ENCODE results near the gene DELE1.

The DELE1 gene

DNA sequence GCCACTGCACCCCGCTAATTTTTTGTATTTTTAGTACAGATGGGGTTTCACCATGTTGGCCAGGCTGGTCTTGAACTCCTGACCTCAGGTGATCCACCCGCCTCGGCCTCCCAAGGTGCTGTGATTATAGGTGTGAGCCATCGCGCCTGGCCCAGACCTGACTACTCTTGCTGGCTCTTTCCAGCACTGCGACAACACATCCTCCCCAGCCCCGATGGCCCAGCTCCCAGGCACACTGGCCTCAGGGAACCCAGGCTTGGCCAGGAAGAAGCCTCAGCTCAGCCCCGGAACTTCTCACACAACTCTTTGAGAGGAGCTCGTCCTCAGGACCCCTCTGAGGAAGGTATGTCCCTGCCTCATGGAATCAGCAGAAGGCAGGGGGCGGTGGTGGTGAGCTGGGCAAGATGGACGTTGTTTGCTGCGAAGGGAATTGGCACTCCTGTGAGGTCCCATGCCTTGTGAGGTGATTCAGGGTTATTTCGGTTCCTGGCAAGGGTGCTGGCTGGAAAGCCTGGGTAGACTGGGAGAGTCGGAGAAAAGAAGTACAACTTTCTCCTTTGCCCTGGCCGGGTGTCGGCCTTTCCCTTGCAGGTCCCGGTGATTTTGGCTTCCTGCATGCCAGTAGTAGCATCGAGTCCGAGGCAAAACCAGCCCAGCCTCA, 5.9 kb downstream of the DELE1 start:
- peaks cover 43% of the 10 kb centered on the region for H3K36me3 Mint-ChIP-seq (ENCODE audit: low read depth)
- no peaks in the 10 kb centered on the region for H3K27me3 Mint-ChIP-seq
- ATAC-seq = no peak
- H3K9me3 Mint-ChIP-seq = no peaks in the 10 kb centered on the region
- H3K4me1 Mint-ChIP-seq = peaks cover 7% of the 10 kb centered on the region
- H3K27ac Mint-ChIP-seq = peak overlapping the region; percentile 22
- DNase-seq = no peak
- H3K4me3 Mint-ChIP-seq = no peak overlapping the region

DNA sequence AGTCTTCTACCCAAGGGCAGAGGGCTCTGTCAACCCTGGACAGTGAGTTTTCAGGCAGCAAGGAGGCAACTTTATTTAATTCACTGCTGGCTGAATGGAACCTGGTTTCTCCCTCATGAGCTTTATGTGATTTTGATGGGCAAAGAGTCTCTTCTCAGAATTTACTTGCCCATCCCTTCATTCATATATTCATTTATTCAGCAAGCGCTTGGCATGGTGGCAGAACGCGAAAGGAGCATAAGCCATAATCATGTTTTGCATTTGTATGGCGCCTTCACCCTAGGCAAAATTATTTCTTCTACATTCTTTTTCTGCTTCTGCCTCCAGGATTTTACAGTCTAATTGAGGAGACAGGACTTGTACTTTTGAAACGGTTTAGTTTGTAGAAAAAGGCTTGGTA, 8.0 kb downstream of the DELE1 start:
- Mint-ChIP-seq H3K4me1 (no peaks in the 10 kb centered on the region), H3K36me3 (ENCODE audit: low read depth) (peaks cover 42% of the 10 kb centered on the region), H3K4me3 (no peak overlapping the region), H3K9me3 (no peaks in the 10 kb centered on the region), H3K27ac (no peak overlapping the region), H3K27me3 (no peaks in the 10 kb centered on the region)
- ATAC-seq (no peak), DNase-seq (no peak)

DNA sequence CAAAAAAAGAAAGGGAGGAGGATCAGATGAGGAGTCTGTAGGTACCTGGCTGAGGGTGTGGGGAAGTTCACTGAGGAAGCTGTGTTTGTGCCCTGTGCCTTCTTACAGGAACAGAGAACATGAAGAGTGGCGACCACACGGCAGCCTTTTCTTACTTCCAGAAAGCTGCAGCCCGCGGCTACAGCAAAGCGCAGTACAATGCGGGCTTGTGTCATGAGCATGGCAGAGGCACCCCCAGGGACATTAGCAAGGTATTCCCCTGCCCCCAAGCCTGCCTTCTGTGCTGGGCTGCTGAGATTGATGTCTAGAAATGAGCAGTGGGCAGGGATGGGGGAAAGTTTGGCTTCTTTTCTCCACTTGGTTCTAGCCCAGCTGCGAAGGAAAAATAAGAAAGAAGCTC, 9.5 kb downstream of the DELE1 start:
- no peaks in the 10 kb centered on the region for H3K4me1 Mint-ChIP-seq
- no peak overlapping the region for H3K27ac Mint-ChIP-seq
- ATAC-seq (no peak), DNase-seq (no peak)
- H3K9me3 Mint-ChIP-seq = no peaks in the 10 kb centered on the region
- H3K27me3 Mint-ChIP-seq = no peaks in the 10 kb centered on the region
- H3K36me3 Mint-ChIP-seq (ENCODE audit: low read depth) = peaks cover 33% of the 10 kb centered on the region
- no peak overlapping the region for H3K4me3 Mint-ChIP-seq

GRCh38 chr5:141934099-141934844, 10.6 kb downstream of the DELE1 start:
- no peak for ATAC-seq
- H3K4me3 Mint-ChIP-seq = no peak overlapping the region
- H3K27ac Mint-ChIP-seq = no peak overlapping the region
- H3K36me3 Mint-ChIP-seq (ENCODE audit: low read depth) = peaks cover 28% of the 10 kb centered on the region
- H3K27me3 Mint-ChIP-seq = no peaks in the 10 kb centered on the region
- no peak for DNase-seq
- H3K9me3 Mint-ChIP-seq = no peaks in the 10 kb centered on the region
- no peaks in the 10 kb centered on the region for H3K4me1 Mint-ChIP-seq

DNA sequence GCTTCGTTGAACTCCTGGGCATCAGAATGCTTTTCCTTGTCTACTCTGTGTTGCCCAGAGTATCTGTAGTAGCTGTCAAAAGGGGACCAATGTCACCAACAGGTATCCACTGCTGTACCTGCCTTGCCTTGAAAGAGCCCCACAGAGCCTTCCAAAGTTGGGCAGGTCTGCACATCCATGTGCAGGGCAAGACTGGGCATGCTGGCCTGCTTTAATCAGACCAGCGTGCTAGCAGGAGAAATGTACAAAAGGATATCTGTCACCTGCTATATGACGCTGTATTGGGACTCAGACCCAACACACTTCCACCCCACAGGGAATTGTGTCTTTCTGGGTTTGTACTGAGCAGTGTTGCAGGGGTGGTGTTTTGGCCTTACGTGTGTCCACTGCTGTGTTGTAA, 11.9 kb downstream of the DELE1 start:
- H3K36me3 Mint-ChIP-seq (ENCODE audit: low read depth) = peaks cover 31% of the 10 kb centered on the region
- ATAC-seq (no peak), DNase-seq (no peak)
- H3K4me3 Mint-ChIP-seq = no peak overlapping the region
- no peaks in the 10 kb centered on the region for H3K9me3 Mint-ChIP-seq
- H3K27ac Mint-ChIP-seq = peak overlapping the region; percentile 8
- no peaks in the 10 kb centered on the region for H3K27me3 Mint-ChIP-seq
- no peaks in the 10 kb centered on the region for H3K4me1 Mint-ChIP-seq

DNA sequence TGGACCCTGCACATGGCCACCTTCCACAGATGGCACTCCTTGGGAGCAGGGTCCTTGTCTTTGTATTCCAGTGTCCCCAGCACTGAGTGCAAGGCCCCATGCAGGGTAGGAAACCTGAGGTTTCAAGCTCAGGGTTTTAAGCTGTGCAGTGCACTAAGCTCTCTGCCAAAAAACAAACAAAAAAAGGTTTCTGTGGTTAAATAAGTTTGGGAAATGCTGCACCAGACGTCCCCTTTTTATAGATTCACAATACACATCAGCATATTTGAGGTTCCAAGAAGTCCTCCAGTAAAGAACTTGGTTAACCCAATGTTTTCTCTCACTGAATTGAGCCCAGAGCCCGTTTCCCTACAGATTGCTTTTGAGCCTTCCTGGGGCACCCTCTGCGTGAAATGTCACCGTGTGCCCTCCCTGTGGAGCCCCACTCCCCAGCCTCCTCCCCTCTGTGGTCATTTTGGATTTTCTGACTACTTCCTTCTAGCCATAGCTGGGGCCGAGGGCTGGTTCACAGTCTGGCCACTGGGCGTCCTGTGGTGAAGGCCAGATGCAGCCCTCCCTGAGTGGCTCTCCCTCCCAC, 17.1 kb downstream of the DELE1 start:
- H3K4me1 Mint-ChIP-seq = no peaks in the 10 kb centered on the region
- no peaks in the 10 kb centered on the region for H3K27me3 Mint-ChIP-seq
- peaks cover 9% of the 10 kb centered on the region for H3K36me3 Mint-ChIP-seq (ENCODE audit: low read depth)

GRCh38 chr5:141941307-141941706, 17.6 kb downstream of the DELE1 start:
- Mint-ChIP-seq H3K4me3 (no peak overlapping the region), H3K27ac (no peak overlapping the region), H3K27me3 (no peaks in the 10 kb centered on the region), H3K4me1 (no peaks in the 10 kb centered on the region), H3K9me3 (no peaks in the 10 kb centered on the region), H3K36me3 (ENCODE audit: low read depth) (peaks cover 6% of the 10 kb centered on the region)
- ATAC-seq (no peak), DNase-seq (no peak)

More for the DNA sequence above, 17.1 kb downstream of the DELE1 start:
- ATAC-seq = peak; percentile 21
- H3K27ac Mint-ChIP-seq = no peak overlapping the region
- no peaks in the 10 kb centered on the region for H3K9me3 Mint-ChIP-seq
- H3K4me3 Mint-ChIP-seq = no peak overlapping the region
- DNase-seq = no peak

DNA sequence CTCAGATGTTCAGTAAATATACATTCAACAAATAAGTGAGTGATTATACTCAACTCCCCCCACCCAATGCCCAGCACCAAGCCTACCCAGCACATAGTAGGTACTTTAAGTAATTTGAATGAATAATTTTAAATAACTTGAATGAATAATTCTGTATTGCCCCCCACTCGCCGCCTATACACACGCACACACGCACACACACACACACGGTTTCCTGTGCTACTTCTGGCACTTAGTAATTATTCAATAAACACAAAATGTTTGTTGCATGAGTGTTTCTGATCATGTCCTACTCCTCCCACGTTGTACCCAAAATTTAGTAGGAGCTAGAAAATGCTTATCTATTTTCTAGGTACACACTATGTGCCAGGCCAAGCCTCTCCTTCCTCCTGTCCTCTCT, 18.1 kb downstream of the DELE1 start:
- no peaks in the 10 kb centered on the region for H3K9me3 Mint-ChIP-seq
- peaks cover 6% of the 10 kb centered on the region for H3K36me3 Mint-ChIP-seq (ENCODE audit: low read depth)
- H3K4me3 Mint-ChIP-seq = no peak overlapping the region
- H3K27me3 Mint-ChIP-seq = no peaks in the 10 kb centered on the region
- no peak for ATAC-seq
- no peak overlapping the region for H3K27ac Mint-ChIP-seq
- no peaks in the 10 kb centered on the region for H3K4me1 Mint-ChIP-seq
- DNase-seq = no peak

DNA sequence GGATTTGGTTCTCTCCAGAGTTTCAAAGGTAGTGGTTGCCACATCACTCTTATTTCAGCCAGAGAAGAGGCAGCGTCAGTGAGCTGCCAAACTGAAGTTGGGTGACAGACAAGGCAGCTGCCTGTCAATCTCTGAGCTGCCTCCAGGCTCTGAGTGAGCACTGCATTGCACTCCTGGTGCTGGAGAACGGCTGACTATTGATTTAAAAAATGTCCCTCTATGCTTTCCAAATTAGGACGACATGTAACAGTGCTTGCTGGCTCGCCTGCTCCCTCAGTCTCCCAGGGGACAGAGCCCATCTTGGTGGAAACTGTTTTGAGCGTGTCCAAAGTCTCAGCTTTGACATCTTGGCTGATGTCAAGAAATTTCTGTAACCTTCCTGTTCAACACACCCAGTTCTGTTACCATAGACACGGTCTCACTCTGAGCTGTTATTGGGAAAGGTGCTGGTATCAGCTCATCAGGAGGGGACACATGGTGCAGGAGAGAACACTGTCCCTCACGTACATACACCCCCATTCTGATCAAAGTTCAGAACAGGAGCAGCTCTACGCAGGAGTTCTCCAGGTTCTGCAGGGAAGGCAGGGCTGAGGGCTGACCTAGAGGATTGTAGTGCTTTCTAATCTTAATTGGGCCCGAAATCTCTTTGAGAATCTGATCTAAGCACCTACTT, 18.6 kb downstream of the DELE1 start:
- Mint-ChIP-seq H3K36me3 (ENCODE audit: low read depth) (peaks cover 6% of the 10 kb centered on the region), H3K9me3 (no peaks in the 10 kb centered on the region), H3K27me3 (no peaks in the 10 kb centered on the region), H3K4me1 (no peaks in the 10 kb centered on the region), H3K27ac (no peak overlapping the region), H3K4me3 (no peak overlapping the region)
- ATAC-seq = no peak
- no peak for DNase-seq

- no peak for ATAC-seq
- H3K36me3 Mint-ChIP-seq (ENCODE audit: low read depth) = peaks cover 3% of the 10 kb centered on the region
- no peak for DNase-seq
- no peak overlapping the region for H3K4me3 Mint-ChIP-seq
- H3K9me3 Mint-ChIP-seq = no peaks in the 10 kb centered on the region
- no peak overlapping the region for H3K27ac Mint-ChIP-seq
- H3K27me3 Mint-ChIP-seq = no peaks in the 10 kb centered on the region
- no peaks in the 10 kb centered on the region for H3K4me1 Mint-ChIP-seq
These were observed 20.4 kb downstream of the DELE1 start for GRCh38 chr5:141944076-141944475.

- Mint-ChIP-seq H3K4me3 (no peak overlapping the region), H3K27ac (no peak overlapping the region), H3K36me3 (ENCODE audit: low read depth) (no peaks in the 10 kb centered on the region), H3K9me3 (no peaks in the 10 kb centered on the region), H3K4me1 (no peaks in the 10 kb centered on the region), H3K27me3 (no peaks in the 10 kb centered on the region)
- DNase-seq = no peak
- ATAC-seq = no peak
These were observed 21.9 kb downstream of the DELE1 start for GRCh38 chr5:141945511-141946051.

- ATAC-seq = no peak
- H3K27me3 Mint-ChIP-seq = no peaks in the 10 kb centered on the region
- H3K36me3 Mint-ChIP-seq (ENCODE audit: low read depth) = no peaks in the 10 kb centered on the region
These were observed 23.6 kb downstream of the DELE1 start for GRCh38 chr5:141947316-141947715.

DNA sequence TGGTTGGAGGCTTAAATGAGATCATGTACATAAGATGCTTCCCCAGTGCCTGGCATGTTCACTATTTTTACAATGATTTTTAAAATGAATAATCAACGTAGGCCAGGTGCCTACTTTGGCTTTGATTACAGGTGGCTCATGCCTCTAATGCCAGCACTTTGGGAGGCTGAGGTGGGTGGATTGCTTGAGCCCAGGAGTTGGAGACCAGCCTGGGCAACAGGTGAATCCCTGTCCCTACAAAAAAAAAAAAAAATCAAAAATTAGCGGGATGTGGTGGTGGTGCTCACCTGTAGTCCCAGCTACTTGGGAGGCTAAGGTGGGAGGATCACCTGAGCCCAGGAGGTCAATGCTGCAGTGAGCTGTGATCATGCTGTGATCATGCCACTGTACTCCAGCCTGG, 25.1 kb downstream of the DELE1 start:
- Mint-ChIP-seq H3K27ac (no peak overlapping the region), H3K9me3 (no peaks in the 10 kb centered on the region), H3K27me3 (no peaks in the 10 kb centered on the region), H3K36me3 (ENCODE audit: low read depth) (no peaks in the 10 kb centered on the region), H3K4me1 (peaks cover 8% of the 10 kb centered on the region), H3K4me3 (no peak overlapping the region)
- ATAC-seq = no peak
- DNase-seq = no peak

More at GRCh38 chr5:141947316-141947715, 23.6 kb downstream of the DELE1 start:
- H3K27ac Mint-ChIP-seq = no peak overlapping the region
- no peak overlapping the region for H3K4me3 Mint-ChIP-seq
- H3K4me1 Mint-ChIP-seq = peaks cover 8% of the 10 kb centered on the region
- DNase-seq = no peak
- H3K9me3 Mint-ChIP-seq = no peaks in the 10 kb centered on the region

GRCh38 chr5:141949511-141949910, 25.8 kb downstream of the DELE1 start:
- no peak overlapping the region for H3K27ac Mint-ChIP-seq
- H3K4me1 Mint-ChIP-seq = peaks cover 8% of the 10 kb centered on the region
- H3K36me3 Mint-ChIP-seq (ENCODE audit: low read depth) = no peaks in the 10 kb centered on the region
- no peaks in the 10 kb centered on the region for H3K27me3 Mint-ChIP-seq
- no peaks in the 10 kb centered on the region for H3K9me3 Mint-ChIP-seq
- H3K4me3 Mint-ChIP-seq = no peak overlapping the region
- no peak for ATAC-seq
- DNase-seq = no peak
